Measurements from ENCODE around the gene GRM8.

GRM8 gene

GRCh38 chr7:126436213-126436868 is 816.4 kb downstream of the GRM8 start:
- no peak for DNase-seq (ENCODE audit: low read depth in 2 of 2)

GRCh38 chr7:126426652-126427051 is 826.1 kb downstream of the GRM8 start:
- no peak for DNase-seq (ENCODE audit: low read depth in 2 of 2)

GRCh38 chr7:126424985-126425384 is 827.8 kb downstream of the GRM8 start:
- DNase-seq (ENCODE audit: low read depth in 2 of 2) = no peak

- DNase-seq (ENCODE audit: low read depth in 2 of 2) = no peak
These were observed 833.7 kb downstream of the GRM8 start for GRCh38 chr7:126419047-126419446.

- no peak for DNase-seq (ENCODE audit: low read depth in 2 of 2)
These were observed 840.8 kb downstream of the GRM8 start for GRCh38 chr7:126411821-126412383.

- DNase-seq (ENCODE audit: low read depth in 2 of 2) = no peak
These were observed 841.5 kb downstream of the GRM8 start for GRCh38 chr7:126411032-126411820.

GRCh38 chr7:126403040-126403439 is 849.7 kb downstream of the GRM8 start:
- no peak for DNase-seq (ENCODE audit: low read depth in 2 of 2)

GRCh38 chr7:126401918-126402317 is 850.8 kb downstream of the GRM8 start:
- no peak for DNase-seq (ENCODE audit: low read depth in 2 of 2)

GRCh38 chr7:126398851-126399529 is 853.8 kb downstream of the GRM8 start:
- no peak for DNase-seq (ENCODE audit: low read depth in 2 of 2)

- DNase-seq (ENCODE audit: low read depth in 2 of 2) = no peak
These were observed 854.5 kb downstream of the GRM8 start for GRCh38 chr7:126398285-126398684.

GRCh38 chr7:126394406-126394805 is 858.3 kb downstream of the GRM8 start:
- DNase-seq (ENCODE audit: low read depth in 2 of 2) = no peak

Measured in activated CD8-positive, alpha-beta memory T cell treated with anti-CD3 and anti-CD28 coated beads for 4 hours (primary cell).